Inferior parietal cortex (tissue), 1 donor: ENCODE data around the gene PRICKLE2.
A peak's percentile ranks its signal among the peaks of the same experiment; 100 is the strongest.

ENCODE experiments used
- DNase-seq: peaks from one replicate; pipeline ENCODE4 v3.0.0-alpha.2; 2016; ENCODE audit errors: extremely low spot score

PRICKLE2 gene

DNA sequence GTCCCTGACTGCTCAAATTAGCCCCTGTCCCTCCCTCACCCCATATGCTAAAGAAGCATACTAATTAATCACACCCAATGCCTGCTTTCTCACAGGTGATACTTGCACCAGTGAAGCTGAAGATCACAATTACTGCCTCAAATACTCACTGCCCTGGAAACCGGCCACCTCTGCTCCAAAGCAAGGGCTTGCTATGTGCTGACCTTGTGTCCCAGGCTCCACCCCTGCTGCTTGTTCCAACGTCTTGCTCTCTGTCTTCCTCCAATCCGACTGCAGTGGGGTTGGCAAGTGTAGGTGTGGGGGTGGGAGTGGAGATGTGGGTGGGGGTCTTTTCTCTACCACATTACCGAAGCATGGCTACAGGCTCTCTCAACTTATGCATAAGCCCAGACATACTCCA is 146.3 kb downstream of the PRICKLE2 start:
- DNase-seq, result no peak

DNA sequence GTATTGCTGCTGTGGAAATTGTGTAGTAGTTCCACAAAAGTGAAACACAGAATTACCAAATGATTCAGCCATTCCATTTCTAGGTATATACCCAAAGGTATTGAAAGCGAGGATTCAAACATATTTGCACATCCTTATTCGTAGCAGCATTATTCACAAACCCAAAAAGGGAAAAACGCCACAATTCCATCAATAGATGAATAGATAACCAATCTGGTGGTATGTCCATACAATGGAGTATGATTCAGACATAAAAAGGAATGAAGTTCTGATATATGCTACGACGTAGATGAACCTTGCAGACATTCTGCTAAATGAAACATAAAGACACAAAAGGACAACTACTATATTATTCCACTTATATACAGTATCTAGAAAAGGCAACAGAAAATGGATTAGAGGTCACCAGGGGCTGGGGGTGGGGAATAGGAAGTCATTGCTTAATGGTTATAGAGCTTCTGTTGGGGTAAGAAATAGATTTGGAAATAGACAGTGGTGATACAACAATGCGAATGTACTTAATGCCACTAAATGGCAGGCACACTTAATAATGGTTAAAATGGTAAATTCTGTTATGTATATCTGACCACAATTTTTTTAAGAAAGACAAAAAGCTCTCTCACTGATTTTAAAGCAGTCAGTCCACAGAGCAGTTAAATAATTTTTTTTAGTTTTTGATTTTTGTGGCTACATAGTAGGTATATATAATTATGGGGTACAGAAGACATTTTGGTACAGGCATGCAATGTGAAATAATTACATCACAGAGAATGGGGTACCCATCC is 150.2 kb downstream of the PRICKLE2 start:
- no peak for DNase-seq

DNA sequence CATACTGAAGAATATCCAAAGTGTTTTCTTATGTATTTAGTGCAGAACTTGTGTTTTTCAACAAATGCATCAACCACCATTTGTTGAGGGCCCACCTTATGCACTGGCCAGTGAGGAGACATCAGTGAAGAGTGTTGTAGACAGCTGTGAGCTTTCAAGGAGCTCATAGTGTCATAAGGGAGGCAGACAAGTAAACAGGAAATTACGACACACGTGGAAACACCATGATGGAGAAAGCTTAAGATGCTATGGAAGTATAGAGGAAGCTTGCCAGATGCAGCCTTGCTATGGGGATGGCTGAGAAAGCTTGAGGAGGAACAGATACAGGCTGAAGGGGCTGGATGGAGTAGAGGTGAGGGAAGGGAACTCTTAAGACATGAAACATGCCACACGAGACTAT is 151.2 kb downstream of the PRICKLE2 start:
- no peak for DNase-seq

DNA sequence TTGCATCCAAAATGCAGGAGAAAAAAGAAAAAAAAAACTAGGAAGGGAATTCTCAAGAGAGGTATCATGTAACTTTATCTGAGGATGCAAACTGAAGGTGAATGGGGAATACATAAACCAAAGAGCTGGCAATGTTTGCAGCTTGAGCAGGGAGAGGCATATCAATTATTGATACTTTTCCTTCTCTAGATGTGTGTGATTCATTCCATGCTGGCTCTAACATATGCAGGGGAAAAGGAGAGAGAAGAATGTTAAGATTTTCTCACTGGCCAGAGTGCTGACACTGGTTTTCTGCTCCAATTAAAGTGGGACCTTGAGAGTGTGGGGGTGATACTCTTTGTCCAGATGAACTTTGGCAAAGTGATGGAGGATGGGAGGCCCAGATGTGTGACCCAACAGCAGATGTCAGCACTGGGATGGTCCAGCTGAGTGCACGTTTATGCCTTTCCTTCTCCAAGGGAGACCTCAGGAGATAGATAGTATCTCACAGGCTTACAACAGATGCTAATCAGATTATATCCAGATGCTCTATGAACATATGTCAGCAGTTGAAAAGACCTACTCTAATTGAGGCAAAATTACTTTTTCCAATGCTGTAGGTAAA is 152.0 kb downstream of the PRICKLE2 start:
- no peak for DNase-seq

DNA sequence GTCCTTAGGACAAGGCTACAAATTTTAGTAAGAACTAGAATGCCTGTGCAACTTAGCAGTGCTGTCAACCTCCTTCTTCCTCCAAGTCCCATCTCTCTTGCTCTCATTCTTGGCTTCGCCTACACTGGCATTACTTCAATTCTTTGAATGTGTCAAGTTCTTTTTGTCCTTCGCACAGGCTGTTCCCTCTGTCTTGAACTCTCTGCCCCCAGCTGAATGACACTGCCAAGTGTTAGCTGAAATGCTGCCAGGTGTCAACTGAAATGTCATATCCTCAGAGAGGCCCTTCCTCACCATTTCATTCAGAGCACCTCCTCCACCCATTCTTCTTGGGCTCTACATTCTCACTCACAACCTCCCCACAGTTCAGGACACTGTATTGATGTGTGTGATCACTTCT is 153.1 kb downstream of the PRICKLE2 start:
- no peak for DNase-seq

DNA sequence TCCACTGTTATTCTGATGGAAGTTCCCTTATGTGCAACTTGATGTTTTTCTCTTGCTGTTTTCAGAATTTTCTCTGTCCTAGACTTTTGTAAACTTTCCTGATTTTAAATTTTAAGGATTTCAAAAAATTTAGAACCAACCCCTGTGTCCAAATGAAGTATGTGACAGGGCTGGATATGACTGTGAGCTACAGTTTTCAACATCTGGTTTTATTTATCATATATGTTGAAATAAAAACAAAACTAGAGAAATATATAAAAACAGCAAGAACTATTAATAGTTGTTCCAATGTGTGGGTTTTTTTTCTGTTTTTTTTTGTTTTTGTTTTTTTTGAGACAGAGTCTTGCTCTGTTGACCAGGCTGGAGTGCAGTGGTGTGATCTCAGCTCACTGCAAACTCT is 154.6 kb downstream of the PRICKLE2 start:
- no peak for DNase-seq

DNA sequence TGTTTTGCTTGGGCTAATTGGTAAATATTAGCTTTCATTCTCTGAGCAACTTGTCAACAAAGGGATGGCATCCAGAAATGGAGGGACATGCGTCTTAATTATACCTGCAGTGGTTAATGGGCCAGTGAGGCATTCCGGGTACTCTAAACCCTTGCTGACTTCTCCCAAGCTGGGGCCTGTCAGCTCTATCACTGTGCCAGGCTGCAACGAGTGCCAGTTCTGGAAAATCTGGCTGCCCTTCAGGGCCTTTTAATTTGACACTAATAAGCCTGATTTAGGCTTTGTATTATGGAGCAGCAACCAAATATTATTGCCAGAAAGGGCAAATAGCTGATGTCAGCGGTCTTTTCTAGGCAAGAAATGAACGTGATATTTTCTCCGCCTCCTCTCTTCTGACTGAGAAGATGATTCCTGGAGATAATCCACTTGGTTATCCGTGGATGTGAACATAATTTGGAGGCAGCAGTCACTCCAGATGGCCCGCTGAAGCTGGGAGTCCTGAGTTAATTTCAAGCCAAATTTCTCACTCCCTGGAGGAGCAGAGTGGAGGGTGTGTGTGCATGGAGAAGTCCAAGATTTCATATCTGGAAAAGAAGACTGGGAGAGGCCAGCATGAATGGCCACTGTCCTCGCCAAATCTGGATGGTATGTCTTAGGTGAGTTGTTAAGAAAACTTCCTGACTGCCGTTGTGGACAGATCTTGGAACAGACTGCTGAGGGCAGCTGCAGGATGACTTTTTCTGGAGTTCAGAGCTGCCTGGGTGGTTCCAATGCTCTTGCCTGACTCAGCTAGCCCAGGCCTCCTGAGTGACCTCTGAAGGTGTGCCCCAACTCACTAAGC is 157.5 kb downstream of the PRICKLE2 start:
- peak; percentile 50 for DNase-seq

DNA sequence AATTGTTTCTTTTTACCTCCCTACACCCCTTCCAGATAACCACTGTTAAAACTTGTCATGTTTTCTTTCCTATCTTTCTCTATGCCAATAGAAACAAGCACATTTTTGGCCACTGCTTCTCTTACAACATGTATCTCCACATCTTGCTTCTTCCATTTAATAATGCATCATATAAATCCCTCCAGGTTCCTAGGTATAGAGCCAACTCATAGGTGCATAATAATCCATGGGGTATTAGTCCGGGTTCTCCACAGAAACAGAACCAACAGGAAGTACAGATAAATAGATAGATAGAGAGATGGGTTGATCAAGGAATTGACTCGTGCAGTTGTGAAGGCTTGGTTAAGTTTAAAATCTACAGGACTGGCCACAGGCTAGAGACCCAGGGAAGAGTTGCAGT is 160.5 kb downstream of the PRICKLE2 start:
- no peak for DNase-seq

DNA sequence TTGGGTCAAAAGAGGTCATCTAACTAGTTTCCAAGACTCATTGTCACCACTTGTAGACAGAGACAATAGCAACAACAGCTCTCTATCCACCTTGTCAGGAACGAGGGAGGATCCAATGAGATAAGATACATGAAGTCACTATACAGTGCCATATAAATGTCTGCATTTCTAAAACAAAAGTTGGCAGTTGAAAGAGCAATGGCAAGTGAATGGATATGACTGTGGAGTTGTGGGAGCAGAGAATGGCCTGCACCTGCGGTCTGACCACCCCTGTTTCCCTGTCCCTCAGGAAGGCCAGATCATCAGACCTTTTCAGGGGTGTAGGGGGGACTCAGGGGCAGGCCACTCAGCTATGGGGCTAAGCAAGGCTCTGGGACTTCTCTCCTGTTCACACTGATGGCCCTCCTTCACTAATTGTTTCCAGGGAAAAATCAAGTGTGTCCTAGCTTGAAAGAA is 161.3 kb downstream of the PRICKLE2 start:
- DNase-seq, result no peak

DNA sequence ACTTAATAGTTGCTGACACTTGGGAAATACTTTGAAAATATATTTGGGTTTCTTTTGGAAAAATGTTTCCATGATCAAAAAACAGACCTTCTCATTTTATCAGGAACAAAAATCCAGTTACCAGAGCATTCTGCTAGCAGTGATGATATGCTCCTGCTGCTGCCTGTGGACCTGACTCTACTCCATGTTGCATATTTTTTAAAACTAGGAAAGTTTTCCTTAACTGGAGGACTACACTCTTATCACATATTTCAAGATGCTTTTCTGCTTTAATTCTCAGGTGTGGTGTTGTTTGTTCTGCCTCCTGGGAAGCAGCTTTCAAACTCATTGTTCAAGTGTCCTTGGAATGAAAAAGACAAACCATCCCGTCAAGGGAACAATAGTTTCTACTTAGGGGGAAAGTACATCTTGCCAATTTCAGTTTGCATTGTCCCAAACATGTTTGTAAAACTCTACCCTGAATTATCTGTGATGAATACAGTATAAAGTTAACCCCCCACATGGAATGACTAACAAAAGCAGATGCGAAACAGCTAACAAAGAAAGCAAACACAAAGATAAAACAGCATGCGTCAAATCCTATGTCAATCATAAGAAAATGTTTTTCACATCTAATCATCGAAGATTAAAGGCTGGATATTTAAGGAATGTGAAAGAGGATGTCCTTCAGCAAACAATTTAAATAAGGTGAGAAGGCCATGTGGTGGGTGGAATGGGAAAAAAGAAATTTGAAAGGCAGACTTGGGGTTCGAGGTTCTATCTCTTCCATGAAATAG is 161.9 kb downstream of the PRICKLE2 start:
- no peak for DNase-seq

DNA sequence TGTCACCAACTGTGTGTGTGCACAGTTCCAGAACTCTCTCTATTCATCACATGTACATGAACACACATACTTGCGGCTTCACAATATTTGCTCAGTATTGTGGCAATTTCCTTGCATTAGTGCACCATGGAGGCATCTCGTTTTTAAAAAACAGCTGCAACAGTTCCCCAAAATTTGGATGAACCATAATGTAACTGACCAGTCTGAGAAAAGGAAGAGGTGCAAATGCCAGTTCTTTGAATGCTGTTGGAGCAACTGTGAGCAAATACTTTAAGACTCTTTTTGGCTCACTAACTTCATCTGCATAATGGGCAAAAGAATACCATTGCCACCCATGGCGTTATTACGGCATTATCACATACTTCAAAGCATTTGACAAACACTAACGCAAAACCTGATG is 163.6 kb downstream of the PRICKLE2 start:
- DNase-seq, result no peak

DNA sequence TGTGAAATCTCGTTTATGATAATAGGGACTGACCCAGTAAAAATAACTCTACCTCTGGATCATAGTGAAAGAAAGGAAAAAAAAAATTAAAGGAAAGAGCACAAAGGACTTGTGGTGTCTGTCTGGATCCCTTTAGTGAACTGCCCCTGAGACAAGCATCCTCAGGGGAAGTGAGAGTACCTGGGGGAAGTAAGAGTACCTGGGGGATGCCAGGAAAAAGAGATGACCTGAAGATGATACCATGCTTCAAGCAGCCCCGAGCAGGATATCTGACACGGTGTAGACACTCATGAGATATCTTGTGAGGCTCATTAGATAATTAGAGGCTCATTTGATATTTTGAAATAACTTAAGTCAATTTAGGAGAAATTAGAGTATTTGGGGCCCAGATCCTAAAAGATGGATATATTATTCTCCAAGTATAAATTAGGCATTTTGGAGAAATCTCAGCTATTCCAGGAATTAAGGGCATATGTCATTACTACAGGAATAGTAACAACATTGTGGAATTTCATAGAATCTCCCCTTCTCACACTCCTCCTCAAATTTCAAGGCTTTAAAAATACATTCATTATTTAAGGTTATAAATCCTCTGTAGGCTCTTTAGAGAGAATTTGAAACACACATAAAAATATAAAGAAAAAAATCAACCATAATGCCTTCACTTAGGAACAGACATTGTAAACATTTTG is 165.6 kb downstream of the PRICKLE2 start:
- DNase-seq, result no peak

DNA sequence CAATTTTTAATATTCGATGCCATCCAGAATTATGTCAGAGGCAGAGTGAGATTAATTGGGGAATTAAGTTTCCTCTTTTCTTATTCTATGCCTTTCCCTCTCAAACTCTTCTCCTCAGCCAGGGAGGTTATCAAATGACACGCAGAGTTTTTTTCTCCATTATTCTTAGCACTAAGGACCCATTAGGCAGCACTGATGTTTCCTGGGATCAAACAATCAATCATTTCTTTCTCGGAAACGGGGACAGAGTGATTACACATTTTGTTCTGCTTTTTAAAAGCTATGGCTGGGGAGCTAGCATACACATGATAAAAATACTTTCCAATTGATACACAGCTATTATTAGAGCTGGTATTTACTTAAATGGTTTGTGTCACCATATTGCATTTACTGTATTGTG is 166.7 kb downstream of the PRICKLE2 start:
- no peak for DNase-seq

DNA sequence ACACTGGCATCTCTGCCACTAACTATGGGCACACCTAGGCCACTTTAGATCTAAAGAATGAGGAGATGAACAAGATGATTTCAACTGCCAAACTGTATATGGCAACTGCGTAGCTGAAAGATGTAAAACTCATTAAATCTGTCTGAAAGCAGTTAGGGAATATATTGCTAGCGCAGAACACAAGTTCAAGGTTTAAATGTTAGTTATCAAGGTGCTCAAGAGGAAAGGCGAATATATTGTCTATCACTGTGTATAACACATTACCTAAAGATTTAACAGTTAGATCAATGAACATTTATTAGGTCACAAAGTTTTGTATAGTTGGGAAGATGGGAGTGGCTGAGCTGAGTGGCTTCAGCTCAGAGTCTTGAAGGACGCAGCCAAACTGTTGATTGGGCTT is 168.0 kb downstream of the PRICKLE2 start:
- DNase-seq, result no peak

DNA sequence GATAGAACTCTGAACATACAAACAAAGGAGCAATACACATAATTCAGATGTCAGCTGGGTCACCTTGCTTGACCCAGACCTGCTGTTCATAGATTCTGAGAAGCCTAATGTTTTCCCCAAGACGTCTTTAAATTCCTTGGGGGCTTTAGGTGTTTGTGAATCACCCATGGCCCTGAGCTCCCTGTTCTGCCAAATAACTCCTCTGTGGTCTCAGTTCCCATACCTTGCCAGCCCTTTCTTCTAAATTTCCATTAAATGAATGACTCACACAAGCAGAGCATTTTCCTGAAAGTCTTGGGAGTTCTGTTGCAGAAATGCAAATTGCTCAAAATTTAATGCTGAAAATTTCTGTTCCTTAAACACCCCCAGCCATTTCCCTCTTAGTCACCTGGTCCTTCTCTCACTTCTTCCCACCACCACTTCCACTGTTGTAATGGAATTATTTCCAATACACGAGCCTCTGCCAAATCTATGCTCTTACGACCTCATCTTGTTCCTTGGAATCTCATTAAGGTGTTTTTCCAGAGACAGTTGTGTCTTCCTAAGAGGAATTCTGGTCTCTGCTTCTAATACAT is 168.6 kb downstream of the PRICKLE2 start:
- no peak for DNase-seq

DNA sequence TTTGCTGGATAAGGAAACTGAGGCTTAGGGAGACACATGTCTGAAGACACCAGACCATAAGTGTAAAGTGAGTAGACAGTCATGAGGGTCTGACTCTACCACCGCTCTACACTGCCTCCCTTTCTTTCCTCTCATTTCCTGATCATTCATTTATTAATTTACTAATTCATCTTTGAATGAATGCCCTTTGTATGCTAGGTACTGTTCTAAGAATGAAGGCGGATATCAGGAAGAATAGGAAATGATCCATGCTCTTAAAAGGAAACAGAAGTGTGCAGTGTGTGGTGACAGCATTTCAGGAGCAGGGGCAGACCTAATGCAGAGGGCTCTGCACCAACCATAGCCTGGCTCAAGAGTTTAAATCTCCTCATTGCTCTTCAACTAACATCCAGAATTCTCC is 170.2 kb downstream of the PRICKLE2 start:
- no peak for DNase-seq

DNA sequence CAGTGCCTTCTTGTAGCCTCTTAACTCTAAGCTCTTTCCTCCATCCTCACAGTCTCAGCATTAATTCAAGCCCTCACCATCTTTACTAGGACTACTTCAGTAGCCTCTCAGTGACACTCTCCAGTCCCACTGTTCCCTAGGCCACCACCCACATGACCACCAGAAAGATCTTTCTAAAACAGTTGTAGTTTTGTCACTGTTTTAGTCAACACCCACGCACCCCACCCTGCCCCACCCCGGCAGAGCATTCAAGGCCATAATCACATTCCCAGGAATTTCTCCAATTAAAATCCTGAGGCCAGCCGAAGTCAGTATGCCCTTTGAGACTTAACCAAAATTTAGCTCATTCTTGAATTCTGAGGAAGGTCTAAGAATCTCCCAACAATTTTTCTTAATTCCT is 170.8 kb downstream of the PRICKLE2 start:
- no peak for DNase-seq

DNA sequence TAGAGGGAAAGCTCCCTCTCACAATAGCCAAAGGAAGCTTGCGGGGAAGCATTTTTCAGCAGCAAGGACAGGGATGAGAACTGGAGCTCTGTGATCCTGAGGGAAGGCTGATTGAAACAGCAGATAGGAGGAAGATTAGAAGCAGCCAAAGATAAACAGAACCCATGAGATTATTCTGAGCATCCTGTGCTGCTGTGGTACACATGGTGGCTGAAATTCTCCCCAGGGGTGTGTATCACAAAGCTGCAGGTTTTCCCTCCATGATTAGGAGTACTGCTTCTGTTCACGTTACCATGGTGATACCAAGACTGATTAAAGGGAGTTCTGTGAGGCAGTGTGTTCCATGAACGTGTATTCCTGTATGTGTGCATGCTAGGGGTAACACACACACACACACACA is 171.7 kb downstream of the PRICKLE2 start:
- no peak for DNase-seq

DNA sequence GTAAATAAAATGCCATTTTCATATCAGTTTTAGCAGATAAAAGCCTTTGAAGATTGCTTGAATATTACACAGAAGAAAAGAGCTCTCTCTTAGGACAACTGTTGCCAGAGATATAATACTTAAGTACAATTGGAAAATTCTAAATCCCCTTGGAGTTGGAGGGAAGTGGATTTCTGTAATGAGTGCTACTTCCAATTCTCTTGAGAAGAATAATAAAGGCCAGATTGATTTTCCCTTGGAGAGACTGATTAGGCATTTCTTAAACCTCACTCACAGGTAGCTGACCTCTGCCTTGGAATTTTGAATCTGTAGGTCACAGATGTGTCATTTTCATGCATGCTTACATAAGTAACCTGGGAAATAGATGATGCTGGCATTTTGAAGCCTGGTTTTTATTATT is 172.1 kb downstream of the PRICKLE2 start:
- no peak for DNase-seq

DNA sequence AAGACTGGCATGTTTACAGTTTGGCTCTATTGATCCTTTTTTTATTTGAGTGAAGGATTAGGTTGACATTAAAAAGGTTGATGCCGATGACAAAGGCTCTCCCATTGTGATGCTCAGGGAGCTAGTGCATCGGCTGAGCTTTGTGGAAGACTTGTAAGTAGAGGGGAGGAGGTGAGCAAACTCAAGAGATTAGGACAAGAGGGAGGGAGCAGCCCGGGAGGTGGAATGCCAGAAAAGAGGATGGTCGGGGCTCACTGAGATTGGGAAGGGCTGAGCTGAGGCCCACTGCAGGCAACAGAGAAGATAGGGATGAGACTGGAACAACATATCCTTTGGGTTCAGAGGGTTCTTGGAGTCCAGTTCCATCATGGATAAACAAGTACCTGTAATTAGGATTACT is 175.4 kb downstream of the PRICKLE2 start:
- DNase-seq, result no peak

DNA sequence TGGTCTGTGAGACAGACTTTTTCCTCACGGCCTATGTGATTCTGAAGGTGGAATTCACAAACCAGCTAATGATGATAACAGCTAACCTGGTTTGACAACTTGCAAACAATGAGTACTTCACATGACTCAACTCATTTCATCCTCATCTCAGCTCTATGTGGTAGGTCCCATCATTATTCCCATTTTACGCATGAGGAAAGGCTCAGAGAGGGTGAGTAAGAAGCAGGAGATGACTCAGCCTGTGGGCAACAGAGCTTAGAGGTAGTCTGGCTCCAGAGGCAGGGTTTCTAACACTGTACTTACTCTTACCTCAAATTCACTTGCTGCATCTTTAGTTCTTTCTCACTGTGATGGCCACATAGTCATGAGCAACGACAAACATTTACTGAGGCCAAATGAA is 176.1 kb downstream of the PRICKLE2 start:
- no peak for DNase-seq
